GM12878 (cell line): Measurements from ENCODE around the gene ZNF79. TPM values are rescaled to one million over a fixed set of nuclear protein-coding genes. Genes with fewer than 3 reads are reported as not detected.
A peak's percentile ranks its signal among the peaks of the same experiment; 100 is the strongest.

Experiments used
- CHD2 ChIP-seq: IDR thresholded peaks from 2 replicates; pipeline ENCODE4 v1.6.1; 2011; ENCODE audit warnings: low read depth, low read length, improper control_type of control experiment, borderline replicate concordance
- ETV6 ChIP-seq, 2 experiments: fragments of 450-650 bp in 1 of 2; IDR thresholded peaks in 1 of 2; conservative IDR thresholded peaks in 1 of 2; 2 replicates each; pipeline ENCODE4 v1.6.1; 2014; ENCODE audit warnings: antibody characterized with exemption in 1 of 2, borderline replicate concordance in 1 of 2, low read depth in 1 of 2, mild to moderate bottlenecking in 1 of 2, moderate library complexity in 1 of 2
- FOXM1 ChIP-seq: IDR thresholded peaks from 2 replicates; pipeline ENCODE4 v1.6.1; 2012; ENCODE audit warnings: low read depth, mild to moderate bottlenecking, inconsistent platforms, low read length, moderate library complexity
- IKZF2 ChIP-seq, 2 experiments: fragments of 450-650 bp; IDR thresholded peaks; 2 replicates each; pipeline ENCODE4 v1.6.1; 2017; ENCODE audit warnings: mild to moderate bottlenecking in 2 of 2, moderate library complexity in 2 of 2
- KLF5 ChIP-seq: fragments of 450-650 bp; IDR thresholded peaks from 2 replicates; pipeline ENCODE4 v1.6.1; 2014; ENCODE audit warnings: mild to moderate bottlenecking; ENCODE audit not compliant: partially characterized antibody
- LARP7 ChIP-seq: fragments of 450-650 bp; IDR thresholded peaks from 2 replicates; pipeline ENCODE4 v1.6.1; 2017; ENCODE audit warnings: mild to moderate bottlenecking
- MEF2A ChIP-seq: IDR thresholded peaks from 2 replicates; pipeline ENCODE4 v1.6.1; 2011; ENCODE audit warnings: low read depth, mild to moderate bottlenecking, low read length, moderate library complexity; ENCODE audit not compliant: insufficient read depth
- NBN ChIP-seq: fragments of 450-650 bp; IDR thresholded peaks from 2 replicates; pipeline ENCODE4 v1.6.1; 2016
- PAX5 ChIP-seq: IDR thresholded peaks from 2 replicates; pipeline ENCODE4 v1.6.1; 2011; ENCODE audit warnings: low read depth, low read length, borderline replicate concordance
- PML ChIP-seq: IDR thresholded peaks from 2 replicates; pipeline ENCODE4 v1.6.1; 2012; ENCODE audit warnings: low read length, inconsistent platforms
- POLR2AphosphoS2 ChIP-seq: IDR thresholded peaks from 2 replicates; pipeline ENCODE4 v1.6.1; 2011; ENCODE audit warnings: low read depth, mild to moderate bottlenecking, low read length, improper control_type of control experiment, moderate library complexity
- SMAD1 ChIP-seq: fragments of 450-650 bp; IDR thresholded peaks from 2 replicates; pipeline ENCODE4 v1.6.1; 2018; ENCODE audit warnings: mild to moderate bottlenecking, low read depth; ENCODE audit not compliant: partially characterized antibody
- SMAD5 ChIP-seq: IDR thresholded peaks from 2 replicates; pipeline ENCODE4 v1.6.1; 2016; ENCODE audit warnings: antibody characterized with exemption, low read depth
- SMARCA5 ChIP-seq: fragments of 450-650 bp; IDR thresholded peaks from 2 replicates; pipeline ENCODE4 v1.6.1; 2017; ENCODE audit warnings: mild to moderate bottlenecking
- ZNF384 ChIP-seq: IDR thresholded peaks from 2 replicates; pipeline ENCODE4 v1.6.1; 2012; ENCODE audit warnings: low read depth, mild to moderate bottlenecking, low read length, improper control_type of control experiment, borderline replicate concordance
- polyA plus RNA-seq, 11 experiments: library from polyadenylated mRNA; depleted of rRNA in 4 of 11; unstranded in 6 of 11; stranded (reverse) in 5 of 11; fragments of >200 nt; fragmentation: Nextera tagmentation in 4 of 11; fragmentation: Illumina TruSeq in 1 of 11; extraction: Ambion mirVana in 4 of 11; extraction: Trizol in 1 of 11; gene quantifications; 1 replicate in 1 of 11; 2 replicates in 10 of 11; pipeline versions ENCODE4 v1.2.1 to v1.2.3, GENCODE V29; 2011 to 2016; ENCODE audit warnings: inconsistent platforms in 2 of 11, missing spikeins in 2 of 11, low read depth in 1 of 11
- total RNA-seq, 4 experiments: library from RNA; depleted of rRNA in 3 of 4; stranded (reverse); fragments of >200 nt in 3 of 4; fragmentation: Illumina TruSeq in 1 of 4; extraction: Trizol in 1 of 4; gene quantifications; 2 replicates each; pipeline versions ENCODE4 v1.2.1 to v1.2.3, GENCODE V29; 2013 to 2021
- TF ChIP-seq, protein P1 (sequence below): fragments of 150-350 bp; IDR thresholded peaks from 2 replicates; pipeline ENCODE4 v1.6.1; 2016; ENCODE audit warnings: low read depth, low read length
- TF ChIP-seq, protein P2 (sequence below): fragments of 450-650 bp; formaldehyde crosslinking; IDR thresholded peaks from 2 replicates; pipeline ENCODE4 v1.4.0; 2020; ENCODE audit warnings: mild to moderate bottlenecking, moderate library complexity
- TF ChIP-seq, protein P3 (sequence below): fragments of 450-650 bp; IDR thresholded peaks from 2 replicates; pipeline ENCODE4 v1.6.1; 2017; ENCODE audit warnings: low read depth, mild to moderate bottlenecking, moderate library complexity
- TF ChIP-seq, protein P4 (sequence below): IDR thresholded peaks from 2 replicates; pipeline ENCODE4 v1.6.1; 2012; ENCODE audit warnings: low read depth, low read length, improper control_type of control experiment

The ZNF79 gene
- total and polyA plus RNA-seq, 10 of the 15 experiments (the other 5 are each of a cell fraction or from before 2014, with no cell fraction given): 1.8 to 14.1 (median 11.7) TPM

DNA sequence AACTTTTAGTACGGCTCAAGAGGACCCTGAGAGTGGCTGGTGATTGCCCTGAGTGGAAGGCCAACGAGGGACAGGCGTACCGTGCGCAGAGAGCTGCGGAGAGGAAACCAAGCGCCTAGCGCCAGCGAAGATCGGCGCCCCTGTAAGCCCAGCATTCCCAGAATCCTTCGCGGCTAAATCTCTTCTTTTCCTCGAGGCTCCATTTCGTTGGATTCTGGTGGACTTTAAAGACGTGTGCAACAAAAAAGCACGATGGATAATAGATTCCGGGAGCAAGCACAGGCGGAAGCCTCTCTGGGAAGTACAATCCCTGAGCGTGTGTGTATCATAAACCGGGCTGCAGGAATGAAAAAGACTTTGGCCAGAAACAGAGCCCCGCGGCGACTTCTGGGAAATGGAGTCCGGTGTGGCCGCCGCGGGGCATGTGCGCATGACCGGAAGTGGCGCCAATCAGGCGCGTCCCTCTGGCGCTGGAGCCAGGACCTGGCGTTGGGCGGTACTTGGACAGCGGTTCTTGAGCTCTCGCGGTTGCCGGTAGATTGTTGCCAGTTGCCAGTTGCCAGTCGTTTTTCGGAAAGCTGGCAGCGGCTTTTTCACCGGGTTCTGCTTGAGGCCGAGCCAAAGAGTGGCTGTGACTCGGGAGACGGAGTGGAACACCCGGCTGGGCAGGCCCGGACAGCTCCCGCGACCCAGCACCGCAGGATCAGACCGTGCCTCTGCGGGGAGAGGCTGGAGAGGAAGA, at the start of gene ZNF79 (continued):
- TF ChIP-seq, protein P1, sequence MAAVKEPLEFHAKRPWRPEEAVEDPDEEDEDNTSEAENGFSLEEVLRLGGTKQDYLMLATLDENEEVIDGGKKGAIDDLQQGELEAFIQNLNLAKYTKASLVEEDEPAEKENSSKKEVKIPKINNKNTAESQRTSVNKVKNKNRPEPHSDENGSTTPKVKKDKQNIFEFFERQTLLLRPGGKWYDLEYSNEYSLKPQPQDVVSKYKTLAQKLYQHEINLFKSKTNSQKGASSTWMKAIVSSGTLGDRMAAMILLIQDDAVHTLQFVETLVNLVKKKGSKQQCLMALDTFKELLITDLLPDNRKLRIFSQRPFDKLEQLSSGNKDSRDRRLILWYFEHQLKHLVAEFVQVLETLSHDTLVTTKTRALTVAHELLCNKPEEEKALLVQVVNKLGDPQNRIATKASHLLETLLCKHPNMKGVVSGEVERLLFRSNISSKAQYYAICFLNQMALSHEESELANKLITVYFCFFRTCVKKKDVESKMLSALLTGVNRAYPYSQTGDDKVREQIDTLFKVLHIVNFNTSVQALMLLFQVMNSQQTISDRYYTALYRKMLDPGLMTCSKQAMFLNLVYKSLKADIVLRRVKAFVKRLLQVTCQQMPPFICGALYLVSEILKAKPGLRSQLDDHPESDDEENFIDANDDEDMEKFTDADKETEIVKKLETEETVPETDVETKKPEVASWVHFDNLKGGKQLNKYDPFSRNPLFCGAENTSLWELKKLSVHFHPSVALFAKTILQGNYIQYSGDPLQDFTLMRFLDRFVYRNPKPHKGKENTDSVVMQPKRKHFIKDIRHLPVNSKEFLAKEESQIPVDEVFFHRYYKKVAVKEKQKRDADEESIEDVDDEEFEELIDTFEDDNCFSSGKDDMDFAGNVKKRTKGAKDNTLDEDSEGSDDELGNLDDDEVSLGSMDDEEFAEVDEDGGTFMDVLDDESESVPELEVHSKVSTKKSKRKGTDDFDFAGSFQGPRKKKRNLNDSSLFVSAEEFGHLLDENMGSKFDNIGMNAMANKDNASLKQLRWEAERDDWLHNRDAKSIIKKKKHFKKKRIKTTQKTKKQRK: no peak
- TF ChIP-seq ZNF384 (no peak), SMARCA5 (no peak), IKZF2 (IDR thresholded peaks at IDR 0.05) (peak; percentile 41 to 63; a peak in 2 of 4 replicates), NBN (peak; percentile 36; the same call in 1 of the 2 replicates), LARP7 (no peak; the same call in none of the 2 replicates), ETV6 (conservative IDR thresholded peaks at IDR 0.05 in 1 of 2, IDR thresholded peaks at IDR 0.05 in 1 of 2; ENCODE audit: borderline replicate concordance in 1 of 2, low read depth in 1 of 2) (no peak), FOXM1 (no peak; the same call in 1 of the 2 replicates), SMAD5 (0 out of 2 replicates have a peak, but pooled peaks have one; percentile 49), SMAD1 (peak; percentile 49), PML (peak; percentile 88), CHD2 (peak; percentile 90), POLR2AphosphoS2 (peak; percentile 65; the same call in 1 of the 2 replicates), MEF2A (no peak), KLF5 (no peak), PAX5 (no peak)
- TF ChIP-seq, protein P2, sequence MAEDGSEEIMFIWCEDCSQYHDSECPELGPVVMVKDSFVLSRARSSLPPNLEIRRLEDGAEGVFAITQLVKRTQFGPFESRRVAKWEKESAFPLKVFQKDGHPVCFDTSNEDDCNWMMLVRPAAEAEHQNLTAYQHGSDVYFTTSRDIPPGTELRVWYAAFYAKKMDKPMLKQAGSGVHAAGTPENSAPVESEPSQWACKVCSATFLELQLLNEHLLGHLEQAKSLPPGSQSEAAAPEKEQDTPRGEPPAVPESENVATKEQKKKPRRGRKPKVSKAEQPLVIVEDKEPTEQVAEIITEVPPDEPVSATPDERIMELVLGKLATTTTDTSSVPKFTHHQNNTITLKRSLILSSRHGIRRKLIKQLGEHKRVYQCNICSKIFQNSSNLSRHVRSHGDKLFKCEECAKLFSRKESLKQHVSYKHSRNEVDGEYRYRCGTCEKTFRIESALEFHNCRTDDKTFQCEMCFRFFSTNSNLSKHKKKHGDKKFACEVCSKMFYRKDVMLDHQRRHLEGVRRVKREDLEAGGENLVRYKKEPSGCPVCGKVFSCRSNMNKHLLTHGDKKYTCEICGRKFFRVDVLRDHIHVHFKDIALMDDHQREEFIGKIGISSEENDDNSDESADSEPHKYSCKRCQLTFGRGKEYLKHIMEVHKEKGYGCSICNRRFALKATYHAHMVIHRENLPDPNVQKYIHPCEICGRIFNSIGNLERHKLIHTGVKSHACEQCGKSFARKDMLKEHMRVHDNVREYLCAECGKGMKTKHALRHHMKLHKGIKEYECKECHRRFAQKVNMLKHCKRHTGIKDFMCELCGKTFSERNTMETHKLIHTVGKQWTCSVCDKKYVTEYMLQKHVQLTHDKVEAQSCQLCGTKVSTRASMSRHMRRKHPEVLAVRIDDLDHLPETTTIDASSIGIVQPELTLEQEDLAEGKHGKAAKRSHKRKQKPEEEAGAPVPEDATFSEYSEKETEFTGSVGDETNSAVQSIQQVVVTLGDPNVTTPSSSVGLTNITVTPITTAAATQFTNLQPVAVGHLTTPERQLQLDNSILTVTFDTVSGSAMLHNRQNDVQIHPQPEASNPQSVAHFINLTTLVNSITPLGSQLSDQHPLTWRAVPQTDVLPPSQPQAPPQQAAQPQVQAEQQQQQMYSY (CRISPR knock-in tag): no peak
- TF ChIP-seq, protein P3, sequence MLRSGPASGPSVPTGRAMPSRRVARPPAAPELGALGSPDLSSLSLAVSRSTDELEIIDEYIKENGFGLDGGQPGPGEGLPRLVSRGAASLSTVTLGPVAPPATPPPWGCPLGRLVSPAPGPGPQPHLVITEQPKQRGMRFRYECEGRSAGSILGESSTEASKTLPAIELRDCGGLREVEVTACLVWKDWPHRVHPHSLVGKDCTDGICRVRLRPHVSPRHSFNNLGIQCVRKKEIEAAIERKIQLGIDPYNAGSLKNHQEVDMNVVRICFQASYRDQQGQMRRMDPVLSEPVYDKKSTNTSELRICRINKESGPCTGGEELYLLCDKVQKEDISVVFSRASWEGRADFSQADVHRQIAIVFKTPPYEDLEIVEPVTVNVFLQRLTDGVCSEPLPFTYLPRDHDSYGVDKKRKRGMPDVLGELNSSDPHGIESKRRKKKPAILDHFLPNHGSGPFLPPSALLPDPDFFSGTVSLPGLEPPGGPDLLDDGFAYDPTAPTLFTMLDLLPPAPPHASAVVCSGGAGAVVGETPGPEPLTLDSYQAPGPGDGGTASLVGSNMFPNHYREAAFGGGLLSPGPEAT: peak; percentile 91
- TF ChIP-seq, protein P4, sequence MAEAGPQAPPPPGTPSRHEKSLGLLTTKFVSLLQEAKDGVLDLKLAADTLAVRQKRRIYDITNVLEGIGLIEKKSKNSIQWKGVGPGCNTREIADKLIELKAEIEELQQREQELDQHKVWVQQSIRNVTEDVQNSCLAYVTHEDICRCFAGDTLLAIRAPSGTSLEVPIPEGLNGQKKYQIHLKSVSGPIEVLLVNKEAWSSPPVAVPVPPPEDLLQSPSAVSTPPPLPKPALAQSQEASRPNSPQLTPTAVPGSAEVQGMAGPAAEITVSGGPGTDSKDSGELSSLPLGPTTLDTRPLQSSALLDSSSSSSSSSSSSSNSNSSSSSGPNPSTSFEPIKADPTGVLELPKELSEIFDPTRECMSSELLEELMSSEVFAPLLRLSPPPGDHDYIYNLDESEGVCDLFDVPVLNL: no peak
